Psoas muscle (tissue), 8 donors: ENCODE data around the gene OR1I1. TPM values are rescaled to one million over a fixed set of nuclear protein-coding genes. Genes with fewer than 3 reads are reported as not detected.

ENCODE experiments used
- ATAC-seq, 4 donors: fragments of 200-7000 bp; cut with Tn5 transposase; one replicate each; pipeline ENCODE4 v1.9.1; 2020; ENCODE audit warnings: moderate library complexity in 3 of 4, mild to moderate bottlenecking in 2 of 4
- DNase-seq, 2 donors: peaks; one replicate each; pipeline ENCODE4 v3.0.0-alpha.2; 2020
- H3K27ac ChIP-seq: fragments of 200-600 bp; one replicate; pipeline ENCODE4 v1.8.0; 2022
- H3K27me3 ChIP-seq, 3 donors: fragments of 200-600 bp in 1 of 3; one replicate each; pipeline versions ENCODE4 v1.6.1 to v1.8.0; 2013 to 2022; ENCODE audit warnings: low read length in 2 of 3, mild to moderate bottlenecking in 2 of 3, moderate library complexity in 1 of 3; ENCODE audit not compliant: insufficient read depth in 3 of 3
- H3K36me3 ChIP-seq, 2 donors: fragments of 200-600 bp in 1 of 2; one replicate each; pipeline versions ENCODE4 v1.6.1 to v1.8.0; 2013 to 2022; ENCODE audit warnings: low read depth in 1 of 2, mild to moderate bottlenecking in 1 of 2, moderate library complexity in 1 of 2; ENCODE audit not compliant: insufficient read depth in 1 of 2
- H3K4me1 ChIP-seq: fragments of 200-600 bp; one replicate; pipeline ENCODE4 v1.8.0; 2022
- H3K4me3 ChIP-seq: fragments of 200-600 bp; one replicate; pipeline ENCODE4 v1.8.0; 2022; ENCODE audit warnings: mild to moderate bottlenecking
- H3K9me3 ChIP-seq: fragments of 200-600 bp; one replicate; pipeline ENCODE4 v1.8.0; 2022
- CTCF ChIP-seq: fragments of 200-600 bp; IDR thresholded peaks from one replicate; pipeline ENCODE4 v1.8.0; 2022; ENCODE audit warnings: antibody characterized with exemption
- WGBS, 3 donors: extraction: QIAGEN DNeasy Blood & Tissue Kit; methylation state at CpG; one replicate each; pipeline versions ENCODE4 v1.1.6 to v1.1.7; 2013; 5-methylcytosine and 5-hydroxymethylcytosine counted together
- intact Hi-C, 2 donors: fragments of 100-400 bp; cut with DNase I; formaldehyde crosslinking; loops; one replicate each; pipeline versions ENCODE4 v1.11.0 to v1.14.2; 2022
- polyA plus RNA-seq, 3 donors: library from polyadenylated mRNA; stranded (reverse); fragments of 200-250 nt; gene quantifications; one replicate each; pipeline ENCODE4 v1.2.3, GENCODE V29; 2013
- total RNA-seq, 4 donors: library from RNA; stranded (reverse); fragmentation: NEBNext Ultra II Directional in 2 of 4; extraction: Animal tissue kit (Norgen Biotek cat#: 25700) in 2 of 4; gene quantifications; one replicate each; pipeline versions ENCODE4 v1.2.1 to v1.2.4, GENCODE V29; 2021 to 2023
- donor health status: healthy with polysubstance abuse.
- donor health status: DM: no; HTN: no; CAD: no; lungs with moderate emphysema.
- donor health status: Bipolar disorder and iron deficiency.
- donor health status: healthy.
- donor health status: DM: yes; HTN: yes; CAD: no.
- donor health status: DM: no; HTN: no; CAD: no.
- donor health status: DM: no; HTN: no; CAD: no.
- donor health status: DM: yes; HTN: yes; CAD: no.

The OR1I1 gene
- total and polyA plus RNA-seq, 7 donors: not detected

- H3K27me3 ChIP-seq: peaks cover 0 to 8% (median 3%) of the 10 kb centered on the region in 3 donors
- intact Hi-C loops: no loop called here
- WGBS, 3 donors: 79 to 87% (median 86%) methylated on average over 2 of the region's 2 CpGs
Observed at GRCh38 chr19:15042826-15043225, 39.2 kb upstream of the OR1I1 start.

GRCh38 chr19:15045506-15045905, 36.5 kb upstream of the OR1I1 start:
- peaks cover 0 to 10% (median 3%) of the 10 kb centered on the region in 3 donors for H3K27me3 ChIP-seq
- 42 to 58% (median 49%) methylated on average over 3 of the region's 3 CpGs for WGBS, 3 donors
- ATAC-seq: no peak

More at GRCh38 chr19:15042826-15043225, 39.2 kb upstream of the OR1I1 start:
- no peak for TF ChIP-seq CTCF
- DNase-seq (no peak), ATAC-seq (no peak)
- no peak overlapping the region for H3K27ac ChIP-seq
- H3K9me3 ChIP-seq: no peaks in the 10 kb centered on the region
- no peaks in the 10 kb centered on the region for H3K36me3 ChIP-seq
- H3K4me1 ChIP-seq: no peaks in the 10 kb centered on the region
- H3K4me3 ChIP-seq: no peak overlapping the region

GRCh38 chr19:15047680-15048079, 34.3 kb upstream of the OR1I1 start:
- Histone ChIP-seq H3K4me3 (no peak overlapping the region), H3K36me3 (no peaks in the 10 kb centered on the region), H3K27me3 (peaks cover 0 to 15% (median 0%) of the 10 kb centered on the region in 3 donors), H3K27ac (no peak overlapping the region), H3K4me1 (no peaks in the 10 kb centered on the region), H3K9me3 (no peaks in the 10 kb centered on the region)
- no peak for TF ChIP-seq CTCF
- intact Hi-C loops: no loop called here
- 62 to 84% (median 69%) methylated on average over 11 of the region's 11 CpGs for WGBS, 3 donors
- no peak for ATAC-seq
- DNase-seq: no peak

More at GRCh38 chr19:15045506-15045905, 36.5 kb upstream of the OR1I1 start:
- no peak for DNase-seq
- Histone ChIP-seq H3K36me3 (no peaks in the 10 kb centered on the region), H3K27ac (no peak overlapping the region), H3K4me1 (no peaks in the 10 kb centered on the region), H3K4me3 (no peak overlapping the region), H3K9me3 (no peaks in the 10 kb centered on the region)
- no peak for TF ChIP-seq CTCF
- intact Hi-C loops: no loop called here

- TF ChIP-seq CTCF: no peak
- Histone ChIP-seq H3K27ac (no peak overlapping the region), H3K4me1 (no peaks in the 10 kb centered on the region), H3K27me3 (peaks cover 0 to 15% (median 0%) of the 10 kb centered on the region in 3 donors), H3K9me3 (no peaks in the 10 kb centered on the region), H3K4me3 (no peak overlapping the region), H3K36me3 (no peaks in the 10 kb centered on the region)
- DNase-seq (no peak), ATAC-seq (no peak)
- WGBS, 3 donors: 65 to 72% (median 69%) methylated on average over 5 of the region's 5 CpGs
- intact Hi-C loops: no loop called here
Observed at GRCh38 chr19:15048128-15048527, 33.9 kb upstream of the OR1I1 start.

GRCh38 chr19:15048885-15049541, 33.0 kb upstream of the OR1I1 start, which contains the start of gene CASP14:
TSS of gene CASP14 (plus strand) at chr19:15049480. CDS start at chr19:15052252, 2,772 bp downstream.
- Histone ChIP-seq H3K4me3 (no peak within 1 kb of the TSS), H3K27ac (no peak within 1 kb of the TSS), H3K27me3 (peaks cover 0 to 13% (median 0%) of the 10 kb centered on the region in 3 donors), H3K36me3 (no peaks in the 10 kb centered on the region), H3K9me3 (no peaks in the 10 kb centered on the region), H3K4me1 (no peaks in the 10 kb centered on the region)
- intact Hi-C loops: no loop called here
- TF ChIP-seq CTCF: no peak
- DNase-seq (no peak), ATAC-seq (no peak)
- 86 to 90% (median 89%) methylated on average over 11 of the region's 11 CpGs for WGBS, 3 donors
